ENCODE results near the gene MSLN.

Gene MSLN

GRCh38 chr16:723695-724094 is 36.8 kb upstream of the MSLN start:
- DNase-seq (ENCODE audit: low read depth) = no peak

- no peak for DNase-seq (ENCODE audit: low read depth)
Measured at GRCh38 chr16:724188-725040, 36.1 kb upstream of the MSLN start.

DNA sequence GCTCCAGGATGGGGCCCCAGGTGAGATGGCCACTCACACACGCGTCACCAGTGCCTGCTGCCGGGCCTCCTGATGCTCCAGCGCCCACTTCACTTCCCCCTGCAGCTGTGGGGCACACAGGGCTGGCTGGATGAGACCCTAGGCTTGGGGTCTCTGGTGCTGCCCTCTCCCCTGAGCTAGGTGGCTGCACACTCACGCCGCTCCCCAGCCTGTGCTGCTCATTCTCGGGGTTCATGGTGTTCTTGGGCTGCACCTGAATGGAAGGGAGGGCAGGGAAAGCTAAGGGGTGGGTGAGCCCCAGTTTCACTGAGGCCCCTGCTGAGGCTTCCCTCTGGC is 35.5 kb upstream of the MSLN start:
- DNase-seq (ENCODE audit: low read depth) = no peak

GRCh38 chr16:725463-726187 is 34.9 kb upstream of the MSLN start:
- DNase-seq (ENCODE audit: low read depth) = no peak

- no peak for DNase-seq (ENCODE audit: low read depth)
Measured at GRCh38 chr16:726188-726437, 34.4 kb upstream of the MSLN start.

- peak; percentile 45 for DNase-seq (ENCODE audit: low read depth)
Measured at GRCh38 chr16:726438-727290, 33.9 kb upstream of the MSLN start, which contains the start of the genes CCDC78 and HAGHL. Gene CCDC78 (minus strand): TSS chr16:726443. CDS start chr16:726367, 76 bp downstream. Gene HAGHL (plus strand): TSS chr16:727106. CDS start chr16:727510, 404 bp downstream.

DNA sequence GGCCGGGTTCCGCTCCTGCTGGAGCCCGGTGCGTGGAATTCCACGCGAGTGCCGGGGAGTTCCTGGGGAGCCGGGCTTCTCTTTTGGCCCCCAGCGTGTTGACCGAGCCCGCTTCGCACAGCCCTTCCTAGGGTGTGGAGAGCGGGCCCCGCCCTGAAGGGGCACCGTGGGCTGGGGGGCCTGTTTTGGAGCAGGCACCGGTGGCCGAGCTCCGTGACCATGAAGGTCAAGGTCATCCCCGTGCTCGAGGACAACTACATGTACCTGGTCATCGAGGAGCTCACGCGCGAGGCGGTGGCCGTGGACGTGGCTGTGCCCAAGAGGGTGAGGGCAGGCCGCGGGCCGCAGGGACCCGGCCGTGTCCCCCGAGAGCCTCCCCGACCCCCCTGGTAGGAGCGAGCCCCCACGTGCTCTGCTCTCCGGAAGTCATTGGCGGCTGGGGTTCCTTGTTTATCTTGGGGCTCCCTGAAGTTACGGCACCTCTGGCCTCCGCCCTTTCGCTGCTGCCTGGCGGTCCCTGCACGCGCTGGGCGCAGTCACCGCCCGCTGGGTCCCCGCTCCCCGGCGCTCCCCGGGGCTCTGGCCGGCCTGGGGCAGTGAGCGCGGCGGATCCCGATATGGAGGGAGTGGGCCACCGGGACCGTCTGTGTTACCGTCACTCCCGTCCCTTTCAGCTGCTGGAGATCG is 33.1 kb upstream of the MSLN start:
- DNase-seq (ENCODE audit: low read depth) = no peak

DNA sequence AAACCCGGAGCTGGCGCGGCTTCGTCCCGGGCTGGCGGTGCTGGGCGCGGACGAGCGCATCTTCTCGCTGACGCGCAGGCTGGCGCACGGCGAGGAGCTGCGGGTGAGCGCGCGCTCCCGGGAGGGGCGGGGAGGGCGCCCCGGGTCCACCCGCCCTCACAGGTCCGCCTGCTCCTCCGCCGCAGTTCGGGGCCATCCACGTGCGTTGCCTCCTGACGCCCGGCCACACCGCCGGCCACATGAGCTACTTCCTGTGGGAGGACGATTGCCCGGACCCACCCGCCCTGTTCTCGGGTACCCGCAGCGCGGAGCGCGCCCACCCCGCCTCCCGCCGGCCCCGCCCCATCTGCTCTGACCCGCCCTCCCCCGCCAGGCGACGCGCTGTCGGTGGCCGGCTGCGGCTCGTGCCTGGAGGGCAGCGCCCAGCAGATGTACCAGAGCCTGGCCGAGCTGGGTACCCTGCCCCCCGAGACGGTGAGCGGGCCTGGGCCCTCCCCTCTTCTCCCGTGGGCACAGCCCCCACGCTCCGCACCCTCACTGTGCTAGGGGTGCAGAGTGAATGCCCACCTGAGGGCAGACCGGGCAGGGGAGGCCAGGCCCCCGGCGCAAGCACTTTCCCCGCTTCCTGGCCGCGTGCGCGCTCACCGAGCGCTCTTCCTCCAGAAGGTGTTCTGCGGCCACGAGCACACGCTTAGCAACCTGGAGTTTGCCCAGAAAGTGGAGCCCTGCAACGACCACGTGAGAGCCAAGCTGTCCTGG is 32.2 kb upstream of the MSLN start:
- DNase-seq (ENCODE audit: low read depth) = peak; percentile 69

DNA sequence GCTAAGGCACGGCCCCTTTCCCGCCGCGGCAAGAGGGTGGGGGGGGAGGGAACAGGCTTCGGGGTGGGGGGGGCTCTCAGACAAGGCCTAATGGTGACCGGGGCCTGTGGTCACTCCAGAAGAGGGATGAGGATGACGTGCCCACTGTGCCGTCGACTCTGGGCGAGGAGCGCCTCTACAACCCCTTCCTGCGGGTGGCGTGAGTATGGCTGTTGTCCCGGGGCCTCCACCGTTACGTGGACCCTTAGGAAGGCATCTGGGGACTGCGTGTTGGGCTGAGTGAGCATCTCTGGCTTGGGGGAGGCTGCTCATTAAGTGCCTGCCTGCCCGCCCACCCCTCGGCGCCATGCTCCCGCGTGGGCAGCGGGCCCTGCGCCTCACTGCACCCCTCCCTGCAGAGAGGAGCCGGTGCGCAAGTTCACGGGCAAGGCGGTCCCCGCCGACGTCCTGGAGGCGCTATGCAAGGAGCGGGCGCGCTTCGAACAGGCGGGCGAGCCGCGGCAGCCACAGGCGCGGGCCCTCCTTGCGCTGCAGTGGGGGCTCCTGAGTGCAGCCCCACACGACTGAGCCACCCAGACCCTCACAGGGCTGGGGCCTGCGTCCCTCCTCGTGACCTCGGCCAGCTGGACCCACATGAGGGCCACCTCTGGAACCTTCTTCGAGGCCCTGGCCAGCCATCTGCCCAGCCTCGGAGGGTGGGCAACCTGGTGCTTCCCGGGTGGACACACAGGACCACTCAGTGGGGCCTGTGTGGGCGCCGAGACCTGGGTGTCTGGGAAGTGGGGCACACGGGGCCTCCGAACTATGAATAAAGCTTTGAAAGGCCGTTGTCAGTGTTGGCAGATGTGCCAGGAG is 31.4 kb upstream of the MSLN start:
- DNase-seq (ENCODE audit: low read depth) = no peak

- no peak for DNase-seq (ENCODE audit: low read depth)
Measured at GRCh38 chr16:729768-730665, 30.5 kb upstream of the MSLN start.

DNA sequence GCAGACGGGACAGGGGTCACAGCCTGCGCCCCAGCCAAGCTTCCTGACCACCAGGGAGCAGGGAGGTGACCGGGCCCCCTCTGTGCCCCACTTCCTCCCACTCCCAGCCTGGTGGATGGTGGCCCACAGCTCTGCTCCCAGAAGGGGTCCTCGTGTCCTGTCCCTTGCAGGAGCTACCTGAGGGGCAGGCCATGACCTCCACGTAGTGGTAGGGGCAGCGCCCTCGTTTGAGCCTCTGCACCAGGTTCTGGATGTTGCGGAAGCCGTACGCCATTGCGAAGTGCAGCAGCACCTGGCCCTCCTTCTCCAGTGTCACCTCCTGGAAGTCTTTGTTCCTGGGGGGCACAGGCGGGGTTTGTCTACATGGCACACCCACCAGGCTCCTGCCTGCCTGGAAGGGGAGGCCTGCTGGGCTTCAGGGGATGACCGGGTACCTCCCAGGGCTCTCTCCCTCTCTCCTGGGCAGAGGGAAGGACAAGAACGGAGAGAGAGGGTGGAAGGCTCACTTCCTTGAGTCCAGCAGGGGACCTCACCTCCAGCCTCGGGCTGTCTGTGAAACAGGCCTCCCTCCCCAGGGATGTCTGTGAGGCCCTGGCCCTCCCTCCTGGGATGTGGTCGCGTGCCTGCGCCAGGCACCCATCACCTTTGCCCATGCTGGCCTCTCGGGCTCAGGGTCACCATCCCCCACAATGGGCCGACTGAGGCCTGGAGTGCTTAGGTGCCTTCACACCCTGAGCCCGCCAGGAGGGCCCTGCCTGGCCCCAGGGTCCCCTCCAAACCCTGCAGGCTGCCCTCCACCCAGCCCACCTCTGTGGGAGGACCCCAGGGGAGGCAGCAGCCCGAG is 29.6 kb upstream of the MSLN start:
- DNase-seq (ENCODE audit: low read depth) = no peak

GRCh38 chr16:732332-732731 is 28.2 kb upstream of the MSLN start:
- DNase-seq (ENCODE audit: low read depth) = no peak

- DNase-seq (ENCODE audit: low read depth) = no peak
Measured at GRCh38 chr16:732936-733335, 27.6 kb upstream of the MSLN start.

- no peak for DNase-seq (ENCODE audit: low read depth)
Measured at GRCh38 chr16:733382-734207, 26.9 kb upstream of the MSLN start.

- no peak for DNase-seq (ENCODE audit: low read depth)
Measured at GRCh38 chr16:734208-734980, 26.1 kb upstream of the MSLN start.

DNA sequence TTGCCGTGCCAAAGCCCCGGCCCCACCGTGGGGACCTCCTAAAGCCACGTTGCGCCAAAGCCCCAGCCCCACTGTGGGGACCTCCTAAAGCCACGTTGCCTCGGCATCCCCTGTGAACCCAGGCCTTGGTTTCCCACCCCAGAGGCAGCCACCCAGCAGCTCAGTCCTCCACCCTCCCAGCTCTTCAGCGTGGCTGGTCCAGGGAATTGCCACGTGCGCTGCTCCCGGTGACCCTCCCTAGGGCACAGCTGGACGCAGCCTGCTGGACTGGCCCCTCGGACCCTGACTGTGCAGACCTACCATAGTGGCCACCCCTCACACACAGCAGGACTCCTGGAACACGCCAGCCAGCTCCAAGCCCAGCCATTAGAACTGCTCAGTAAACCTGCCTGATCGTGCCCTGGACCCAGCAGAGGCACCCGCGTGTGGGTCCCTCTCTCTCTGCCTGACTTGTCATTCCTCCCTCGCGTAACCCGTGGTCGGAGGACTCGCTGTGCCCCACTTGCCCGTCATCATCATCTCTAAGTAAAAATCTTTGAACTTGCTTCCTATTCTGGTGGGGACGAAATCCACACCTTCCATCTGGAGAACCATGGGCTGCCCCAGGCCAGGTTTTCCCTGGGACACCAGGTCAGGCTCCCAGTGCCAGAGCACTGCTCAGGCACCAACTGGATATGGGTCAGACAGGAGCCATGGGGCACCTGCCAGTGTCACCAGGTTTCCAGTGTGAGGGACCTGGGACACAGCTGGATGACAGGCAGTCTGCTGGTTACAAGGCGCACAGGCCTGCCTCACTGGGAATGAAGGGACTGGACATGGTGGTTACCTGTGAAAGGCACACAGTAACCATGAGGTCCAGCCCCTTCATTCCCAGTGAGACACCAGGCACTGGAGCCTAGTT is 25.3 kb upstream of the MSLN start:
- no peak for DNase-seq (ENCODE audit: low read depth)
